Activated naive CD8-positive, alpha-beta T cell treated with anti-CD3 and anti-CD28 coated beads, Interleukin-2, amount 50 U/mL, for 24 hours (primary cell): Measurements from ENCODE around the gene ATP5F1E.

Experiments used
- ATAC-seq: fragments of 150-1000 bp; cut with Tn5 transposase; one replicate; pipeline ENCODE4 v1.10.0; 2021
- DNase-seq: peaks from one replicate; pipeline ENCODE4 v3.0.0; 2021
- H3K27ac Mint-ChIP-seq: one replicate; pipeline ENCODE4 v1.8.0; 2021; ENCODE audit warnings: mild to moderate bottlenecking, mixed read lengths
- H3K27me3 Mint-ChIP-seq: one replicate; pipeline ENCODE4 v1.8.0; 2021; ENCODE audit warnings: mixed read lengths
- H3K36me3 Mint-ChIP-seq: one replicate; pipeline ENCODE4 v1.8.0; 2021; ENCODE audit warnings: low read depth, mixed read lengths
- H3K4me1 Mint-ChIP-seq: one replicate; pipeline ENCODE4 v1.8.0; 2021; ENCODE audit warnings: mixed read lengths
- H3K4me3 Mint-ChIP-seq: one replicate; pipeline ENCODE4 v1.8.0; 2021; ENCODE audit warnings: mild to moderate bottlenecking, moderate library complexity, mixed read lengths
- H3K9me3 Mint-ChIP-seq: one replicate; pipeline ENCODE4 v1.8.0; 2021; ENCODE audit warnings: mixed read lengths

ATP5F1E gene

DNA sequence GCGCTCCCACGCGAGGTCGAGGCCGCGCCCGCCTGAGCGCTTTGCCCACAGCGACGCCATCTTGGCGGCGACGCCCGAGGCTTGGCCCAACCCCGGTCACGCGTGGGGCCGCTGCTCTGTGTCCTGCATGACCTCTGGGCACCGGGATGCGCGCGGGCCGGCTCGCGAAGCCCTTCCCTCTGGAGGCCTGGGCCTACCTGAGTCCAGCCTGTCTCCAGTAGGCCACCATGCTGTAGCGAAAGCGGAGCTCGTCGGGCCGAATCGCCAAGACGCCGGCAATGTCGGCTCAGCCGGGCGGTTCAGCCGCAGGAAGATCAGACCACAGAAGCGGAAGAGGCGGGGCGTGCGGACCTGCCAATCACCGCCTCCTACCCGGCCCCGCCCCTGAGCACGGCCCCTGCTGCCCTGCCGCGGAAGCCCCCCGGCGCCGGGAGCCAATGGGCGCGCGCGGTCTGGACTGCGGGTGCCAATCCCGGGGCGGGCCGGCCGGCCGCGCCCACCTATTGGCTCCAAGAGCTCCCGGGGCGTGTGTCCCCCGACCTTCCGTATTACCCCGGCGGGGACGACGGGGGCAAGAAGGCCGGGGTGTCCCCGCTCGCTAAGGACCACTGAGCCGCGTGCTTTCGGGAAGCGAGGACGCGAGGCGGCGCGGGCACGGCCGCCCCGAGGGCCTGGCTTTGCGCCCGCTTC lies at the start of gene ATP5F1E:
TSS of gene ATP5F1E (minus strand) at position 313 of the 690 bp plus-strand sequence. CDS start at position 229, 84 bp downstream.
- H3K27ac Mint-ChIP-seq, result peak within 1 kb of the TSS; percentile 95
- no peaks in the 10 kb centered on the region for H3K27me3 Mint-ChIP-seq
- H3K9me3 Mint-ChIP-seq, result no peaks in the 10 kb centered on the region
- DNase-seq, result peak; percentile 98
- H3K4me3 Mint-ChIP-seq, result peak within 1 kb of the TSS; percentile 90
- peaks cover 65% of the 10 kb centered on the region for H3K4me1 Mint-ChIP-seq
- H3K36me3 Mint-ChIP-seq, result peaks cover 81% of the 10 kb centered on the region
- peak; percentile 99 for ATAC-seq

GRCh38 chr20:59081036-59081435 lies 48.9 kb upstream of the ATP5F1E start:
- Mint-ChIP-seq H3K4me3 (no peak overlapping the region), H3K27me3 (peaks cover 17% of the 10 kb centered on the region), H3K4me1 (peaks cover 29% of the 10 kb centered on the region), H3K27ac (no peak overlapping the region), H3K36me3 (no peaks in the 10 kb centered on the region), H3K9me3 (no peaks in the 10 kb centered on the region)
- no peak for DNase-seq
- no peak for ATAC-seq

DNA sequence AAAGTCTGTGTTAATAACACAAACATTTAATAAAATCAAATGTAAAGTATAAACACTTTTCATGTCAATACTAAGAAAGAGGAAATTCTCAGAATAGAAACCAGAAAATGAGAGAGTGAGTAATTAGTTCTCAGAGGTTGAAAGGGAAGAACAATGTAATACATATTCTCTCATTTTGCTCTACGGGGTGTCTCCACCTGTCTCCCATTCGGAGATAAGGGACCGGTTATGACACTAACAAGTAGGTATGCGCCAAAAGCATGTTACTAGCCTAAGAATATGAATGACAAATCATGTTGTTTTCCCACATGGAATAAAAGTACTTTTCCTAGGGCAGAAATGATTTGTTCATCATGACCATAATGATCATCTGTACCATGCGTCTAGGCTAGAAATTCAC lies 46.1 kb upstream of the ATP5F1E start:
- Mint-ChIP-seq H3K27me3 (peaks cover 18% of the 10 kb centered on the region), H3K9me3 (no peaks in the 10 kb centered on the region), H3K4me3 (no peak overlapping the region), H3K36me3 (no peaks in the 10 kb centered on the region), H3K27ac (no peak overlapping the region), H3K4me1 (peaks cover 55% of the 10 kb centered on the region)
- ATAC-seq (peak; percentile 54), DNase-seq (no peak)

DNA sequence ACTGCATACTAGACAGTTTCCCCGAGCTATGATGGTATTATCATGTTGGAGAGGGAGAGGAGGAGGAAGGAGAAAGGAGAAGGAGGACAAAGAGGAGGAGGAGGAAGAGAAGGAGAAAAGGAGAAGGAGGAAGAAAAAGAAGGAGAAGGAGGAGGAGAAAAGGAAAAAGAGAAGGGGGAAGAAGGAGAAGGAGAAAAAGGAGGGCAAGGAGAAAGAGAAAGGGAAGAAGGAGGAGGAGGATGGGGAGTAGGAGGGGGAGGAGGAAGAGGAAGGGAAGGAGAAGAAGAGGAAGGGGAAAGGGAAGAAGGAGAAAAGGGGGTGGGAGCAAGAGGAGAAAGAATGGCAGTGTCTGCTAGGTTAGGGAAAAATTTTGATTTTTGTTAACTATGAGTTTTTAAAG lies 45.6 kb upstream of the ATP5F1E start:
- Mint-ChIP-seq H3K4me1 (peaks cover 57% of the 10 kb centered on the region), H3K9me3 (no peaks in the 10 kb centered on the region), H3K4me3 (peak overlapping the region; percentile 13), H3K27ac (no peak overlapping the region), H3K27me3 (peaks cover 21% of the 10 kb centered on the region), H3K36me3 (no peaks in the 10 kb centered on the region)
- ATAC-seq, result no peak
- no peak for DNase-seq

GRCh38 chr20:59075934-59076508 lies 43.9 kb upstream of the ATP5F1E start:
- Mint-ChIP-seq H3K9me3 (no peaks in the 10 kb centered on the region), H3K4me1 (peaks cover 57% of the 10 kb centered on the region), H3K27me3 (peaks cover 27% of the 10 kb centered on the region), H3K27ac (no peak overlapping the region), H3K36me3 (no peaks in the 10 kb centered on the region), H3K4me3 (no peak overlapping the region)
- DNase-seq, result peak; percentile 22
- ATAC-seq, result peak; percentile 82

- H3K36me3 Mint-ChIP-seq, result no peaks in the 10 kb centered on the region
- DNase-seq (no peak), ATAC-seq (peak; percentile 57)
- no peaks in the 10 kb centered on the region for H3K9me3 Mint-ChIP-seq
- peaks cover 25% of the 10 kb centered on the region for H3K27me3 Mint-ChIP-seq
- no peak overlapping the region for H3K27ac Mint-ChIP-seq
- H3K4me3 Mint-ChIP-seq, result no peak overlapping the region
- peaks cover 57% of the 10 kb centered on the region for H3K4me1 Mint-ChIP-seq
These were observed 42.3 kb upstream of the ATP5F1E start for GRCh38 chr20:59074456-59074855.

GRCh38 chr20:59073582-59073981 lies 41.4 kb upstream of the ATP5F1E start:
- ATAC-seq (no peak), DNase-seq (no peak)
- no peak overlapping the region for H3K27ac Mint-ChIP-seq
- peaks cover 25% of the 10 kb centered on the region for H3K27me3 Mint-ChIP-seq
- no peaks in the 10 kb centered on the region for H3K36me3 Mint-ChIP-seq
- H3K4me1 Mint-ChIP-seq, result peaks cover 54% of the 10 kb centered on the region
- no peaks in the 10 kb centered on the region for H3K9me3 Mint-ChIP-seq
- H3K4me3 Mint-ChIP-seq, result no peak overlapping the region

- H3K9me3 Mint-ChIP-seq, result no peaks in the 10 kb centered on the region
- H3K27ac Mint-ChIP-seq, result no peak overlapping the region
- no peak overlapping the region for H3K4me3 Mint-ChIP-seq
- peaks cover 21% of the 10 kb centered on the region for H3K27me3 Mint-ChIP-seq
- ATAC-seq, result no peak
- H3K36me3 Mint-ChIP-seq, result no peaks in the 10 kb centered on the region
- H3K4me1 Mint-ChIP-seq, result peaks cover 30% of the 10 kb centered on the region
- no peak for DNase-seq
These were observed 39.1 kb upstream of the ATP5F1E start for GRCh38 chr20:59071216-59071615.

GRCh38 chr20:59069026-59069425 lies 36.9 kb upstream of the ATP5F1E start:
- no peaks in the 10 kb centered on the region for H3K36me3 Mint-ChIP-seq
- ATAC-seq, result no peak
- no peak for DNase-seq
- no peaks in the 10 kb centered on the region for H3K9me3 Mint-ChIP-seq
- H3K4me1 Mint-ChIP-seq, result peaks cover 8% of the 10 kb centered on the region
- H3K4me3 Mint-ChIP-seq, result no peak overlapping the region
- H3K27me3 Mint-ChIP-seq, result peaks cover 19% of the 10 kb centered on the region
- H3K27ac Mint-ChIP-seq, result no peak overlapping the region

GRCh38 chr20:59068534-59068933 lies 36.4 kb upstream of the ATP5F1E start:
- ATAC-seq (no peak), DNase-seq (no peak)
- H3K4me3 Mint-ChIP-seq, result no peak overlapping the region
- no peaks in the 10 kb centered on the region for H3K36me3 Mint-ChIP-seq
- H3K27me3 Mint-ChIP-seq, result peaks cover 22% of the 10 kb centered on the region
- H3K4me1 Mint-ChIP-seq, result peaks cover 4% of the 10 kb centered on the region
- H3K9me3 Mint-ChIP-seq, result no peaks in the 10 kb centered on the region
- no peak overlapping the region for H3K27ac Mint-ChIP-seq

DNA sequence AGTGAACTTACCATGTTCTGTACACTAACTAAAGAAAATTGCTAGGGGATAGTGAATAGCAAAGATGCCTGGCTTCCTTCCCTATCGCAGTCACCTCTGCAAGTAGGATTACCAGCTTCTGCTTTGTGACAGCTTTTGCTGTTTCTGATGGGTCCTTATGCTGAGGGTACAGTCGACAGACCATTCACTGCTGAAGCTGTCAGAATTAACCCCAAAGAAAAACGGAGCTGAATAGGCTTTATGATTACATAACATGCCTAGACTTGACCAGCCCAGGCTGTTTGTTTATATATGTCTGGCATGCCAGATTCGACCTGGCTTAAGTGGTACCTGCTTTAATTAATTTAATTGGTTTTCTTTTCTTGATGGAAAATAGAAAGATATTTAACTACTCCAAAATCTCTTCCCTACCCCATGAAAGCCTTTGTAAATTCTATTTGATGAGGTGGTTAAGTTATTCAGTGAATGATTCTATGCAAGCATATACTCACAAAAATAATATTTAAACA lies 32.1 kb upstream of the ATP5F1E start:
- no peaks in the 10 kb centered on the region for H3K4me1 Mint-ChIP-seq
- no peak for DNase-seq
- H3K27me3 Mint-ChIP-seq, result peaks cover 15% of the 10 kb centered on the region
- no peaks in the 10 kb centered on the region for H3K9me3 Mint-ChIP-seq
- no peaks in the 10 kb centered on the region for H3K36me3 Mint-ChIP-seq
- H3K4me3 Mint-ChIP-seq, result no peak overlapping the region
- no peak for ATAC-seq
- no peak overlapping the region for H3K27ac Mint-ChIP-seq

DNA sequence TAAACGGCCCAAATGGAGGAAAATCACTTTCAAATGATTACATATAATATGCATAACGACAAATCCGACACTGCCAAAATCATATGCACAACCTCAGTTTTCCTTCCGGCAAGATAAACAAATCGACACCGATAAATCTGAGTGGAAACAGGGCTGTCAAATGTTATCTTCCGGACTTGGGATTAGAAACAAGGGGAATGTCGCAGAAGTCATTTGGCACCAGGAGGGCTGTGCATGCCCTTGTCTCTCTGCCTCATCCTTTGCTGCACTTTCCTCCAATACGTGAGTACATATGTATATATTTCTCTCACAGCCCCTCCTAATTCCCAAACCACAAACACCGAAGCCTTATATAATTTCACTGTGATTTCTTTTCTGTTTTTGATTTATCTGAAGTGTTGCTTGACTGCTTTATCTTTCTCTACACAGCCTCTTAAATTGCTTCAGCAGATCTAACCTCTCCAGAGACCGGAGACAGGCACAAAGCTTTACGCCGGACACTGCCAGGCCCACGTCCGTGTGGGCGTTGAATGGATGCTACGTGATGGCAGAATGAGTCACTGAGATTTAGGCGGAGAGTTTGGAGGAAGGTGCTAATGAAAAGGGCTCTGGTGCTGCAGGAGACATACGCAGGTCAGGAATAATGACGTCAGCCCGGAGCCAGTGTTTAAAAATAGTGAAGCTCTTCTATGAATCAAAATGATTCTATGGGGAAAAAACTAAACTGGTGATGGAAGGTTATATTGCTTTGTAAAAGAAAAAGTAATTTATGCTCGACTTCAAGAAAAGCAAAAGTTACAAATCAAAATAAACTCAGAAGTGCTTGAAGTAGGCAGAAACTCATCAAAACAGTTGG lies 31.5 kb upstream of the ATP5F1E start:
- ATAC-seq, result no peak
- no peaks in the 10 kb centered on the region for H3K36me3 Mint-ChIP-seq
- no peak overlapping the region for H3K27ac Mint-ChIP-seq
- H3K27me3 Mint-ChIP-seq, result peaks cover 15% of the 10 kb centered on the region
- DNase-seq, result no peak
- H3K4me3 Mint-ChIP-seq, result no peak overlapping the region
- H3K9me3 Mint-ChIP-seq, result no peaks in the 10 kb centered on the region
- no peaks in the 10 kb centered on the region for H3K4me1 Mint-ChIP-seq

- Mint-ChIP-seq H3K27ac (no peak overlapping the region), H3K4me1 (no peaks in the 10 kb centered on the region), H3K4me3 (no peak overlapping the region), H3K36me3 (no peaks in the 10 kb centered on the region), H3K27me3 (peaks cover 14% of the 10 kb centered on the region), H3K9me3 (no peaks in the 10 kb centered on the region)
- ATAC-seq, result no peak
- DNase-seq, result no peak
These were observed 29.9 kb upstream of the ATP5F1E start for GRCh38 chr20:59062081-59062480.

DNA sequence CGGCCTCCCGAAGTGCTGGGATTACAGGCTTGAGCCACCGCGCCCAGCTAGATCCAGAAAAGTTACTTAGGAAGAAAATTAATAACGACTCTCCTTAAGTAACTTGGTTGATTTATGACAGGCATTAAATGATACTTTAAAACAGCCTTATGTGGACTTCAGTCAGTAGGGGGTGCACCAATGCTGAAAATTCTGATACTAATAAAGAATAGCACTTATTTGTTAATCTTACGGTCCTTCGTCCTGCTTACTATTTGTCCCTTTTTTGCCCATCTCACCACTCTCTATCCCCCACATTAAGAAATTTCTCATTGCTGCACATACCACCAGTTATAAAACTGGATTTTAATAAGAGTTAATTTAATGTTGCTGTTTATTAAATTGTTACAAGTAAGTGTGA lies 23.2 kb upstream of the ATP5F1E start:
- no peaks in the 10 kb centered on the region for H3K4me1 Mint-ChIP-seq
- H3K36me3 Mint-ChIP-seq, result no peaks in the 10 kb centered on the region
- H3K4me3 Mint-ChIP-seq, result no peak overlapping the region
- H3K27ac Mint-ChIP-seq, result no peak overlapping the region
- no peaks in the 10 kb centered on the region for H3K9me3 Mint-ChIP-seq
- no peak for ATAC-seq
- DNase-seq, result no peak
- H3K27me3 Mint-ChIP-seq, result peaks cover 24% of the 10 kb centered on the region
